ENCODE measurements around the gene MRPL12.
A peak's percentile ranks its signal among the peaks of the same experiment; 100 is the strongest.
"Not testable (repeated sequence)": the region's sequence is repeated elsewhere in the genome, so short reads cannot be mapped to it uniquely, and the experiment has no call there.

The MRPL12 gene

DNA sequence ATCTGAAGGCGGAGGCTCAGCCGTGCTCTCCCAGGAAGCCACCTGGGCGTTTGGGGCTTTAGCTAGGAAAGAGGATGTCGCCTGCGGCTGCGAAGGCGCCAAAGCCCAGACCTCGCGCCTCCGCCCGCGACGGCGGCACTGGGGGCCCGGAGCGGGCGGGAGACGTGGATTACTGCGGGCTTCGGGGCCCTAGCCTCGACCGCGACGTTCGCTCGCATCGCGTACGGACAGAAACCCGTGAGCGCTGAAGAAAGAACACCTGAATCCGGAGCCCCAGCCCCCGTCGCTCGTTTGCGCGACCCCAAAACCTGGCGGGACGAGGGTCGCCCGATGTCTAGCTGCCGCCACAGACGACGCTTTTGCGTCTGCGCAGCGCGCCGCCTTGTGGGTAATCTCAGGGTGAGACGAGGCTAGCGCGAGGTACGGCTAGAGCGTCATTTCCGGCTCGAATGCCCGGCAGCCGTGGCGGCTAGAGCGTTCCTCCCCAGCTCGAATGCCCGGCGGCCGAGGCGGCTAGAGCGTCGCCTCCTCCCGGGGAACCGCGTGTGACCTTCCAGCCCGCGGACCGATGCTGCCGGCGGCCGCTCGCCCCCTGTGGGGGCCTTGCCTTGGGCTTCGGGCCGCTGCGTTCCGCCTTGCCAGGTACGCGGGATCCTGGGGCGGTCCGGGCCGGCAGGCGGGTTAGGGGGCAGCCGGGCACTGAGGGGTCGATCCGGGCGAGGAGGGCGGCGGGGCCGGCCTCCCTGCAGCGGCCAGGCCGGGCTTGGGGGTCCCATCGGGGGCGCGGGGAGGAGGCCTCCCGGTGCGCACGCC lies at the start of gene MRPL12:
TSS of gene MRPL12 (plus strand) at position 434 of the 813 bp plus-strand sequence. CDS start at position 569, 135 bp downstream.
- peak; percentile 76 to 86 for DNase-seq (ENCODE audit: low read depth in 2 of 2)

DNA sequence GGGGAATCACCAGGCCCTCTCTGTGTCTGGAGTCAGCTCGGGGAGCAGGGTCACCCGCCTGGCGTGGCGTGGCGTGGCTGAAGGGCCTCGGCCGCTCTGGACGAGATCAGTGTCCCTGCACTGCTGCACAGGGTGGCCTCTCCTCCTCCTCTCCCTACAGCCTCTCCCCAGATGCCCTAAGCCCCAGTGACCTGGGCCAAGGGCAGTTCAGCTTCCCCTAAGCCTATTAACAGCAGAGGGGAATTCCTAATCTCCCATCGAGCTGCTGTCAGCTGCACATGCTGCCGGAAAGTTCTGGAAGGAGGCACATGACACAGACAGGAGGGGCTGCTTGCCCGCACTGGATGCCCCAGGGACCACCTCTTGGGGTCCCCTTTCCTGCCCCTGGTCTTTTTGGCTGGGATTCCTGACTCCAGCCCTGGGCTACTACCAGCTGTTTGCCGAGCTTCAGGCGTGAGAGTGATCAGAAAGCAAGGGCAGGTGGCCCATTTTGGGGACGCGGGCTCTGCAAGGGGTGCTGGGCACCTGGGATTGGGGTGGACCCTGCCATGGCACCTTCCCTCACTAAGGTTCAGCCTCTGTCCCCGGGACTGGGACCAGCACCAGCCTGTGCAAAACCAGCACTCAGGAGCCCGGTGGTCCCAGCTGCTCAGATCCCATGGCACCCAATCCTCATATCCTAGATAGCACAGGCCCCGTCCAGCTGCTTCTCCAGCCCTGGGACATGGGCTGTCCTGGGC lies 47.6 kb upstream of the MRPL12 start:
- no peak for DNase-seq (ENCODE audit: low read depth in 2 of 2)

GRCh38 chr17:81656118-81656743 lies 46.9 kb upstream of the MRPL12 start, which contains the start of gene PDE6G:
Gene PDE6G, minus strand, starts transcription at chr17:81656542. Its CDS starts 3,237 bp downstream, at chr17:81653305.
- DNase-seq (ENCODE audit: low read depth in 2 of 2): no peak

DNA sequence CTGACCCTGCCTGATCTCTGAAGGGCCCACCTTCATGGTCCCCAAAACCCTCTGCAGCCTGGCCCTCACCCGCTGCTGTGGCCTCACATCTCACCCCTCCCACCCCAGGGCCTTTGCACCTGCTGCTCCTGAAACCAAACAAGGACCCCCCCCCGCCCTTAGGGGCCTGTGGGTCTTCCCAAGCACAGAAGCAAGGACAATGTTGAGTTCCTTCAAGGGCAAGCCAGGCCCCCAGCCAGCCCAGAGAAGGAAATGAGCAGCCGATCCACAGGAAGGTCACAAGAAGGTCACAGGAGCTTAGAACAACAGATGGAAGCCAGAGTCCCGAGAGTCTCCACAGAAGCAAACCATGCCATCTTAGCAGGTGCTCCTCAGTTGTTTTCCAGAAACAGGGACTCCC lies 46.3 kb upstream of the MRPL12 start:
- no peak for DNase-seq (ENCODE audit: low read depth in 2 of 2)

- DNase-seq (ENCODE audit: low read depth in 2 of 2): no peak
Measured at GRCh38 chr17:81659038-81659437, 44.1 kb upstream of the MRPL12 start.

- DNase-seq (ENCODE audit: low read depth in 2 of 2): no peak
Measured at GRCh38 chr17:81660441-81660840, 42.7 kb upstream of the MRPL12 start.

DNA sequence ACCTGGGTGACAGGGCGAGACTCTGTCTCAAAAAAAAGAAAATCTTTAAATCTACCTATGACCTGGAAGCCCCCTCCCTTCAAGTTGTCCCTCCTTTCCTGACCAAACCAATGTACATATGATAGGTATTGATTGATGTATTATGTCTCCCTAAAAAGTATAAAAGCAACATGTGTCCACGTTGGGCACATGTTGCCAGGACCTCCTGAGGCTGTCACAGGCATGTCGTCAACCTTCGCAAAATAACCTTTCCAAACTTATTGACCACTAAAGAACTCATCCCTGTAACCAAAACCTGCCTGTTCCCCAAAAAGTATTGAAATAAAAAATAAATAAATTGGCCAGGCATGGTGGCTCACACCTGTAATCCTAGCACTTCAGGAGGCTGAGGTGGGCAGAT lies 41.2 kb upstream of the MRPL12 start:
- DNase-seq (ENCODE audit: low read depth in 2 of 2): no peak

GRCh38 chr17:81664051-81664470 lies 39.1 kb upstream of the MRPL12 start:
- no peak for DNase-seq (ENCODE audit: low read depth in 2 of 2)

DNA sequence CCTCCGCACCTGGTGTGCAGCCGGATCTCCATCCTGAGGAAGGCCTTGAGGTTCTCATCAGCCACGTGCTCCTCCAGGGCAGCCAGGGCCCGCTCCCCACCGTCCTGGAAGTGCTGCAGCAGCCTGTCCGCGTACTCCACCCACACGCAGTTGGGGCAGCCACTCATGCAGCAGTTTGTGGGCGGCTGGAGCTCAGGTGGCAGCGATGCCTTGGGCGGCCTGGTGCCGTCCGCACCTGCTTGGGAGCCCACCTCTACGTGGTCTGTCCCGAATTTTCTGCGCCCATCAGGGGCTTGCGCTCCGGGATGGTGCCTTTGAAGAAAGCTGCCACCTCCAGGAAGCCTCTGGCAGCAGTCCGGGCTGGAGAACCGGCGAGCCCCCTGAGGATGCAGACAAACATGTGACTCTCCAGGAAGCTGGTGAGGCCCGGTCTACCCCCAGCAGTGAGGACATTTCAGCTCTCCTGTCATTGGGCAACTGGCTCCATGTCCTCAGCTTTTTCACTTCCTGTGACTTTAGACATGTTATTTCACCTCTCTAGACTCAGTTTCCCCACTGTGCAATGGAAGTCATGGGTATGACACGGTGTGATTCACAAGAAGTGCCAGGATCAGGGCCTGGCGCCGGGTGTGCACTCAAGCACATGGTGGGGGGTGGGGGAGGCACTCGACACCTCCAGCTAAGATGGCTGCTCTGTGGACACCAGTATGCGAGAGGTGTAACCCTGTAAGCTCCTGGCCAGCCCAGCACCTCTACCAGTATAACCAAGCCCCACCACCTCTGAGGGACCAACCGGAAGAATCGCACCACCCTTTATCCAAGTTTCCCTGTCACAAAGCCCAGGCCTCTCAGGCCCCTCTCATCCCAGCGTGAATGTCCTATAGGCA lies 37.7 kb upstream of the MRPL12 start:
- DNase-seq (ENCODE audit: low read depth in 2 of 2): peak; percentile 43 to 52

DNA sequence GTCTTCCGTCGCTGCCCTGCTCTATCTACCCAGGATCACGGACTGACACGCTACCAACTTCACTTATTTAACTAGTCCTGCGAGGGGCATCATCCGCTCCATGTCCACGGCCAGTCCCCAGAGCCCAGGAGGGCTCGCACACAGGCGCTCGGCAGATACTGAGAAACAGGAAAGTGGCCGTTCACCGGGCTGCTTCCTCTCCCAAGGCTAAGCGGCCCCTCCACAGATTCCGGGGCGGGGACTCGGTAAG lies 37.1 kb upstream of the MRPL12 start:
- DNase-seq (ENCODE audit: low read depth in 2 of 2): peak in 1 of 2 donors; percentile 10

GRCh38 chr17:81666342-81667191 lies 36.6 kb upstream of the MRPL12 start, which contains the start of the genes CCDC137 and OXLD1:
Gene CCDC137, plus strand, starts transcription at chr17:81666737. Its CDS starts 30 bp downstream, at chr17:81666767.
Gene OXLD1, minus strand, starts transcription at chr17:81666605. Its CDS starts 28 bp downstream, at chr17:81666577.
- peak; percentile 88 to 90 for DNase-seq (ENCODE audit: low read depth in 2 of 2)

- DNase-seq (ENCODE audit: low read depth in 2 of 2): no peak
Measured at GRCh38 chr17:81667754-81668153, 35.4 kb upstream of the MRPL12 start.

- DNase-seq (ENCODE audit: low read depth in 2 of 2): no peak
Measured at GRCh38 chr17:81672504-81672903, 30.7 kb upstream of the MRPL12 start.

DNA sequence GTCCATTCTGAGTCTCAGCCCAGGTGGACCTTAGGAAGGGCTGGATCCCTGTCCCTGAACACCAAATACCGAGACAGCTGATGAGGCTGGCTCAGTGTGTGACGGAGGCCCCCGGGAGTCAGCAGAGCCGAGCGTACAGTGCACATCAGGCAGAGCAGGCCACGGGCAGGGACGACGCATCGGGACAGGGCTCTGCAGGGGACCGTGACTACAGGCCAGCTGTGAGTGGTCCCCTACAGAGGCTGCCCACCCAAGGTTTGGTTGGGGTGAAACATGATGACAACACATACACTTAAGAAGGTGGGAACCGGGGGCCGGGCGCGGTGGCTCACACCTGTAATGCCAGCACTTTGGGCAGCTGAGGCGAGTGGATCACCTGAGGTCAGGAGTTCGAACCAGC lies 30.2 kb upstream of the MRPL12 start:
- DNase-seq (ENCODE audit: low read depth in 2 of 2): no peak

- DNase-seq (ENCODE audit: low read depth in 2 of 2): no peak
Measured at GRCh38 chr17:81673561-81674258, 29.5 kb upstream of the MRPL12 start.

DNA sequence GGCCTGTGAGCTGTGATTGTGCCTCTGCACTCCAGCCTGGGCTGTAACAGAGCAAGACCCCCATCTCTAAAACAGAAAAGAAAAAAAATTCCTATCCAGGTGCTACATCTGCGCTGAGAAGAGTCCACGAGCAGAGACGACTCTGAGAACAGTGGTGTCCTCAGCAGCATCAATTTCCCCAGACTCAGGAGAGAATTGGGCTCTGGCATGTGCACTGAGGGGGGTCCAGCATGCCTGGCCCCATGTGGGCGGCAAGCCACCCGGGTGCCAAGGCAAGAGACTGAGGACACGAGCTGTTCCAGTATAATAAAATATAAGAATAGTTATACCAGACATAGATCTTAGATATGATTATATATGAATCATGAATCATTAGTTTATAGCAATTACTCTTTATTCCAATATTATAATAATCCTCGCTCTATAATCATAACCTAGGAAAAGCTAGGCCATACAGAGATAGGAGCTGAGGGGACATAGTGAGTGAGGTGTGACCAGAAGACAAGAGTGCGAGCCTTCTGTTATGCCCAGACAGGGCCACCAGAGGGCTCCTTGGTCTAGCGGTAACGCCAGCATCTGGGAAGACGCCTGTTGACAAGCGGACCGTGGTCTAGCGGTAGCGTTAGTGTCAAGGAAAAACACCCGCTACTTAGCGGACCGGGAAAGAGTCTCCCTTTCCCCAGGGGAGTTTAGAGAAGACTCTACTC lies 27.5 kb upstream of the MRPL12 start:
- not testable (repeated sequence) for DNase-seq (ENCODE audit: low read depth in 2 of 2)

DNA sequence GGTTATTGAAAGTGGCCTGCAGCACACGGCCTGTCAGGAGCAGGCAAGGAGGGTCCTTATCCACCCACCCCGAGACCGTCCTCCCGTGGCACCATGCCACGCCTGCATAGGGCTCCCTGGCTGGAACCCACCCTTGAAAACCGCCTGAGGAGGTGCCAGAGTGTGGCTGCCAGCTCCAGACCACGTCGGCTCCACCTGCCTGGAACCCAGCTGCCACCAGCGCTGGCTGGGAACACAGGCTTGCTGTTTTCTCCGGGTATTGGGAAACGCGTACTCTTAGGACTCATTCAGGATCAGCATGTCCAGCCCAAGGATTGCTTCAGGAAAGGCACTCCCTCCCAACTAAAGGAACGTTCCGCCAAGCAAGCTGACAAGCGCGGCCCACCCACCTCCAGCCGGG lies 26.3 kb upstream of the MRPL12 start:
- DNase-seq (ENCODE audit: low read depth in 2 of 2): no peak

- no peak for DNase-seq (ENCODE audit: low read depth in 2 of 2)
Measured at GRCh38 chr17:81680150-81680549, 23.0 kb upstream of the MRPL12 start.

DNA sequence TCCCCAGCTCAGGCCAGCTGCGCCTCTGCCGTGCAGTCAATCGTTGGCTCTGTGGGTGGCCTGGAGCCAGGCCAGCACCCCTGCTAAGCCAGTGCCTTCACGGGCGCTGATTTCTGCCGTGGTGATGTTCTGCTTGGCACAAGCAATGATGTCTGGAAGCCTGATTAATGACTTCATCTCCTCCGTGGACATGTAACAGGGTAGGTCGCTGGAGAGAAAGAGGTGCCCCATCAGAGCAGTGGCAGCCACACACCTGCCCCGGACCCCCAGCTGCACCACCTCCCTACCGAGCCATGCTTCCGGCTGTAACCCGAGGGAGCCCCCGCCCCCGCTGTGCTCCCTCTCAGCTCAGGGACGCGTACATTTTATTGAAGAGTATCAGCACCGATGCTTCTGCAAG lies 21.5 kb upstream of the MRPL12 start:
- DNase-seq (ENCODE audit: low read depth in 2 of 2): no peak
